WTC11 (cell line): ENCODE measurements around the gene DCHS2. TPM values are rescaled to one million over a fixed set of nuclear protein-coding genes. Genes with fewer than 3 reads are reported as not detected.

ENCODE experiments used
- ATAC-seq: fragments of 200-7000 bp; cut with Tn5 transposase; 2 replicates; pipeline ENCODE4 v1.10.0; 2021; ENCODE audit warnings: mild to moderate bottlenecking, moderate library complexity
- CTCF ChIA-PET: fragments of 300-600 bp; sonication (Branson Sonifier 250); formaldehyde crosslinking; loops from one replicate; lab custom pipeline; 2021; ENCODE audit warnings: antibody characterized with exemption; lab: Charles Lee
- POLR2A ChIA-PET: fragments of 350-600 bp; sonication (Branson Sonifier 250); formaldehyde crosslinking; loops from one replicate; lab custom pipeline; 2021; ENCODE audit warnings: antibody characterized with exemption; lab: Charles Lee
- DNase-seq: peaks from one replicate; pipeline ENCODE4 v3.0.0; 2021; ENCODE audit warnings: low spot score
- H3K27ac Mint-ChIP-seq: 2 replicates; pipeline ENCODE4 v1.8.0; 2021; ENCODE audit warnings: mixed read lengths
- H3K27me3 Mint-ChIP-seq: 2 replicates; pipeline ENCODE4 v1.8.0; 2021; ENCODE audit warnings: low read depth, mild to moderate bottlenecking, moderate library complexity, mixed read lengths
- H3K36me3 Mint-ChIP-seq: 2 replicates; pipeline ENCODE4 v1.8.0; 2021; ENCODE audit warnings: mixed read lengths
- H3K4me1 Mint-ChIP-seq: 2 replicates; pipeline ENCODE4 v1.8.0; 2022; ENCODE audit warnings: mixed read lengths
- H3K4me3 Mint-ChIP-seq: 2 replicates; pipeline ENCODE4 v1.8.0; 2021; ENCODE audit warnings: mild to moderate bottlenecking, moderate library complexity, mixed read lengths
- H3K9me3 Mint-ChIP-seq: 2 replicates; pipeline ENCODE4 v1.8.0; 2021; ENCODE audit warnings: mixed read lengths
- CREM ChIP-seq: sonication (generic); formaldehyde crosslinking; IDR thresholded peaks from 2 replicates; pipeline ENCODE4 v1.8.1; 2022; ENCODE audit warnings: mild to moderate bottlenecking, missing genetic modification reagents, moderate library complexity
- ETV6 ChIP-seq: sonication (generic); formaldehyde crosslinking; IDR thresholded peaks from 2 replicates; pipeline ENCODE4 v1.8.1; 2022; ENCODE audit warnings: mild to moderate bottlenecking, missing genetic modification reagents
- FOXK1 ChIP-seq: sonication (generic); formaldehyde crosslinking; IDR thresholded peaks from 2 replicates; pipeline ENCODE4 v1.8.0; 2022; ENCODE audit warnings: mild to moderate bottlenecking, moderate library complexity, missing genetic modification reagents
- GTF2I ChIP-seq: fragments of 250-450 bp; sonication (Bioruptor Pico); conservative IDR thresholded peaks from 2 replicates; pipeline ENCODE4 v1.4.0; 2021; ENCODE audit warnings: mild to moderate bottlenecking
- NFE2L1 ChIP-seq: sonication (generic); formaldehyde crosslinking; IDR thresholded peaks from 2 replicates; pipeline ENCODE4 v1.8.1; 2023; ENCODE audit warnings: missing genetic modification reagents
- NR3C1 ChIP-seq: sonication (generic); formaldehyde crosslinking; conservative IDR thresholded peaks from 2 replicates; pipeline ENCODE4 v1.8.1; 2023; ENCODE audit warnings: low read depth, mild to moderate bottlenecking, missing genetic modification reagents
- OVOL2 ChIP-seq: fragments of 250-450 bp; sonication (Bioruptor Pico); IDR thresholded peaks from 2 replicates; pipeline ENCODE4 v1.9.0; 2021; ENCODE audit warnings: mild to moderate bottlenecking, borderline replicate concordance
- ZNF138 ChIP-seq: sonication (generic); formaldehyde crosslinking; conservative IDR thresholded peaks from 2 replicates; pipeline ENCODE4 v1.8.1; 2022; ENCODE audit warnings: mild to moderate bottlenecking, moderate library complexity, missing genetic modification reagents
- ZNF416 ChIP-seq: fragments of 250-450 bp; sonication (Bioruptor Pico); IDR thresholded peaks from 2 replicates; pipeline ENCODE4 v1.9.0; 2021; ENCODE audit warnings: mild to moderate bottlenecking, inconsistent platforms
- total RNA-seq: library from RNA; stranded (reverse); gene quantifications from 3 replicates; pipeline ENCODE4 v1.2.3, GENCODE V29; 2021
- TF ChIP-seq, protein P1 (sequence below): fragments of 250-450 bp; sonication (Bioruptor Pico); IDR thresholded peaks from 2 replicates; pipeline ENCODE4 v1.9.0; 2021; ENCODE audit warnings: mild to moderate bottlenecking
- TF ChIP-seq, protein P2 (sequence below): sonication (generic); formaldehyde crosslinking; IDR thresholded peaks from 2 replicates; pipeline ENCODE4 v1.8.1; 2023; ENCODE audit warnings: mild to moderate bottlenecking, missing genetic modification reagents, moderate library complexity
- TF ChIP-seq, protein P3 (sequence below): fragments of 250-450 bp; sonication (Bioruptor Pico); IDR thresholded peaks from 2 replicates; pipeline ENCODE4 v1.9.0; 2021; ENCODE audit warnings: moderate library complexity, mild to moderate bottlenecking, inconsistent platforms, borderline replicate concordance
- TF ChIP-seq, protein P4 (sequence below): sonication (generic); formaldehyde crosslinking; IDR thresholded peaks from 2 replicates; pipeline ENCODE4 v1.8.1; 2023; ENCODE audit warnings: mild to moderate bottlenecking, missing genetic modification reagents, borderline replicate concordance
- TF ChIP-seq, protein P5 (sequence below): sonication (generic); formaldehyde crosslinking; IDR thresholded peaks from 2 replicates; pipeline ENCODE4 v1.8.0; 2022; ENCODE audit warnings: mild to moderate bottlenecking, missing genetic modification reagents
- TF ChIP-seq, protein P6 (sequence below): sonication (generic); formaldehyde crosslinking; IDR thresholded peaks from 2 replicates; pipeline ENCODE4 v1.8.0; 2023; ENCODE audit warnings: missing genetic modification reagents
- TF ChIP-seq, protein P7 (sequence below): sonication (generic); formaldehyde crosslinking; IDR thresholded peaks from 2 replicates; pipeline ENCODE4 v1.8.1; 2022; ENCODE audit warnings: mild to moderate bottlenecking, missing genetic modification reagents, moderate library complexity, borderline replicate concordance
- TF ChIP-seq, protein P8 (sequence below): sonication (generic); formaldehyde crosslinking; IDR thresholded peaks from 2 replicates; pipeline ENCODE4 v1.8.1; 2022; ENCODE audit warnings: low read depth, missing genetic modification reagents, borderline replicate concordance

DCHS2 gene
- total RNA-seq, 1 experiment from 2014 or later: 1.3 TPM

DNA sequence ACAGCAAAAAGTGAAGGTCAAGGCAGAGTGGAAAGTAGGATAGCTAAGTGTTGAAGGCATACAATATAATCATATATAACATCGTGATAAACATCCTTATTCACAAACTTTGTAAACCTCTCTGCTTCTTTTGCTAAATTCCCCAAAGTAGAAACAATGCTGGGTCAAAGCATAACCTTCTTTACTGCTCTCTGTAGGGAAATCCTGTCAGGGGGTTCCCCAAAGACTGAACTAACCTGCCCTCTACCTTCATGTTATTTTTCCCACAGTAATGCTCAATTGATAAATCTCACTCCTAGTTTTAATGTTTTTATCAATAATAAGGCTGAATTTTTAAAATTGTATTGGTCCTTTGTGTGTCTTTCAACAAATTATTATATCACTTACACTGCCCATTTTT lies 55.7 kb downstream of the DCHS2 start (continued):
- TF ChIP-seq, protein P1, sequence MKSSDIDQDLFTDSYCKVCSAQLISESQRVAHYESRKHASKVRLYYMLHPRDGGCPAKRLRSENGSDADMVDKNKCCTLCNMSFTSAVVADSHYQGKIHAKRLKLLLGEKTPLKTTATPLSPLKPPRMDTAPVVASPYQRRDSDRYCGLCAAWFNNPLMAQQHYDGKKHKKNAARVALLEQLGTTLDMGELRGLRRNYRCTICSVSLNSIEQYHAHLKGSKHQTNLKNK (CRISPR knock-in tag): no peak
- TF ChIP-seq, protein P2, sequence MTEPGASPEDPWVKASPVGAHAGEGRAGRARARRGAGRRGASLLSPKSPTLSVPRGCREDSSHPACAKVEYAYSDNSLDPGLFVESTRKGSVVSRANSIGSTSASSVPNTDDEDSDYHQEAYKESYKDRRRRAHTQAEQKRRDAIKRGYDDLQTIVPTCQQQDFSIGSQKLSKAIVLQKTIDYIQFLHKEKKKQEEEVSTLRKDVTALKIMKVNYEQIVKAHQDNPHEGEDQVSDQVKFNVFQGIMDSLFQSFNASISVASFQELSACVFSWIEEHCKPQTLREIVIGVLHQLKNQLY (CRISPR knock-in tag): no peak
- no peak for TF ChIP-seq CREM

DNA sequence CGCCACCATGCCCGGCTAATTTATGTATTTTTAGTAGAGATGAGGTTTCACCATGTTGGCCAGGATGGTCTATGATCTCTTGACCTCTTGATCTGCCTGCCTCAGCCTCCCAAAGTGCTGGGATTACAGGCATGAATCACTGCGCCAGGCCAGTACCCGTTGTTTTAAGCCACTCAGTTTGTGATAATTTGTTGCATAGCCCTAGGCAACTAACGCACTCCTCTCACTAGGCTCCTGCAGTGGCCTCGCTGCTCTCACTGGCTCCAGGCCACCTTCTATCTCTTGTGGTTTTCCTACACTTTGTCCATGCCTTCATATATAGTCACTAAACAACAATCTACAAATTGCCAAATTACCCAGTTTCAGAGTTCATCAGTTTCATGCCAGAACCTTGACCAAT lies 58.1 kb downstream of the DCHS2 start:
- Mint-ChIP-seq H3K9me3 (no peaks in the 10 kb centered on the region), H3K36me3 (no peaks in the 10 kb centered on the region), H3K4me1 (no peaks in the 10 kb centered on the region), H3K27me3 (no peaks in the 10 kb centered on the region), H3K27ac (no peak overlapping the region), H3K4me3 (no peak overlapping the region)
- ATAC-seq: no peak
- CTCF ChIA-PET: no interaction called here
- POLR2A ChIA-PET: no interaction called here
- TF ChIP-seq NFE2L1 (CRISPR knock-in tag) (no peak), OVOL2 (CRISPR knock-in tag) (no peak), NR3C1 (CRISPR knock-in tag) (no peak), GTF2I (no peak), ETV6 (CRISPR knock-in tag) (no peak), ZNF138 (no peak), FOXK1 (CRISPR knock-in tag) (no peak), ZNF416 (no peak)
- TF ChIP-seq, protein P3, sequence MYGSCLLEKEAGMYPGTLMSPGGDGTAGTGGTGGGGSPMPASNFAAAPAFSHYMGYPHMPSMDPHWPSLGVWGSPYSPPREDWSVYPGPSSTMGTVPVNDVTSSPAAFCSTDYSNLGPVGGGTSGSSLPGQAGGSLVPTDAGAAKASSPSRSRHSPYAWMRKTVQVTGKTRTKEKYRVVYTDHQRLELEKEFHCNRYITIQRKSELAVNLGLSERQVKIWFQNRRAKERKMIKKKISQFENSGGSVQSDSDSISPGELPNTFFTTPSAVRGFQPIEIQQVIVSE: no peak
- TF ChIP-seq, protein P4, sequence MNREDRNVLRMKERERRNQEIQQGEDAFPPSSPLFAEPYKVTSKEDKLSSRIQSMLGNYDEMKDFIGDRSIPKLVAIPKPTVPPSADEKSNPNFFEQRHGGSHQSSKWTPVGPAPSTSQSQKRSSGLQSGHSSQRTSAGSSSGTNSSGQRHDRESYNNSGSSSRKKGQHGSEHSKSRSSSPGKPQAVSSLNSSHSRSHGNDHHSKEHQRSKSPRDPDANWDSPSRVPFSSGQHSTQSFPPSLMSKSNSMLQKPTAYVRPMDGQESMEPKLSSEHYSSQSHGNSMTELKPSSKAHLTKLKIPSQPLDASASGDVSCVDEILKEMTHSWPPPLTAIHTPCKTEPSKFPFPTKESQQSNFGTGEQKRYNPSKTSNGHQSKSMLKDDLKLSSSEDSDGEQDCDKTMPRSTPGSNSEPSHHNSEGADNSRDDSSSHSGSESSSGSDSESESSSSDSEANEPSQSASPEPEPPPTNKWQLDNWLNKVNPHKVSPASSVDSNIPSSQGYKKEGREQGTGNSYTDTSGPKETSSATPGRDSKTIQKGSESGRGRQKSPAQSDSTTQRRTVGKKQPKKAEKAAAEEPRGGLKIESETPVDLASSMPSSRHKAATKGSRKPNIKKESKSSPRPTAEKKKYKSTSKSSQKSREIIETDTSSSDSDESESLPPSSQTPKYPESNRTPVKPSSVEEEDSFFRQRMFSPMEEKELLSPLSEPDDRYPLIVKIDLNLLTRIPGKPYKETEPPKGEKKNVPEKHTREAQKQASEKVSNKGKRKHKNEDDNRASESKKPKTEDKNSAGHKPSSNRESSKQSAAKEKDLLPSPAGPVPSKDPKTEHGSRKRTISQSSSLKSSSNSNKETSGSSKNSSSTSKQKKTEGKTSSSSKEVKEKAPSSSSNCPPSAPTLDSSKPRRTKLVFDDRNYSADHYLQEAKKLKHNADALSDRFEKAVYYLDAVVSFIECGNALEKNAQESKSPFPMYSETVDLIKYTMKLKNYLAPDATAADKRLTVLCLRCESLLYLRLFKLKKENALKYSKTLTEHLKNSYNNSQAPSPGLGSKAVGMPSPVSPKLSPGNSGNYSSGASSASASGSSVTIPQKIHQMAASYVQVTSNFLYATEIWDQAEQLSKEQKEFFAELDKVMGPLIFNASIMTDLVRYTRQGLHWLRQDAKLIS (CRISPR knock-in tag): no peak
- TF ChIP-seq, protein P5, sequence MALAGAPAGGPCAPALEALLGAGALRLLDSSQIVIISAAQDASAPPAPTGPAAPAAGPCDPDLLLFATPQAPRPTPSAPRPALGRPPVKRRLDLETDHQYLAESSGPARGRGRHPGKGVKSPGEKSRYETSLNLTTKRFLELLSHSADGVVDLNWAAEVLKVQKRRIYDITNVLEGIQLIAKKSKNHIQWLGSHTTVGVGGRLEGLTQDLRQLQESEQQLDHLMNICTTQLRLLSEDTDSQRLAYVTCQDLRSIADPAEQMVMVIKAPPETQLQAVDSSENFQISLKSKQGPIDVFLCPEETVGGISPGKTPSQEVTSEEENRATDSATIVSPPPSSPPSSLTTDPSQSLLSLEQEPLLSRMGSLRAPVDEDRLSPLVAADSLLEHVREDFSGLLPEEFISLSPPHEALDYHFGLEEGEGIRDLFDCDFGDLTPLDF: no peak
- TF ChIP-seq, protein P6, sequence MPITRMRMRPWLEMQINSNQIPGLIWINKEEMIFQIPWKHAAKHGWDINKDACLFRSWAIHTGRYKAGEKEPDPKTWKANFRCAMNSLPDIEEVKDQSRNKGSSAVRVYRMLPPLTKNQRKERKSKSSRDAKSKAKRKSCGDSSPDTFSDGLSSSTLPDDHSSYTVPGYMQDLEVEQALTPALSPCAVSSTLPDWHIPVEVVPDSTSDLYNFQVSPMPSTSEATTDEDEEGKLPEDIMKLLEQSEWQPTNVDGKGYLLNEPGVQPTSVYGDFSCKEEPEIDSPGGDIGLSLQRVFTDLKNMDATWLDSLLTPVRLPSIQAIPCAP: no peak
- TF ChIP-seq, protein P7, sequence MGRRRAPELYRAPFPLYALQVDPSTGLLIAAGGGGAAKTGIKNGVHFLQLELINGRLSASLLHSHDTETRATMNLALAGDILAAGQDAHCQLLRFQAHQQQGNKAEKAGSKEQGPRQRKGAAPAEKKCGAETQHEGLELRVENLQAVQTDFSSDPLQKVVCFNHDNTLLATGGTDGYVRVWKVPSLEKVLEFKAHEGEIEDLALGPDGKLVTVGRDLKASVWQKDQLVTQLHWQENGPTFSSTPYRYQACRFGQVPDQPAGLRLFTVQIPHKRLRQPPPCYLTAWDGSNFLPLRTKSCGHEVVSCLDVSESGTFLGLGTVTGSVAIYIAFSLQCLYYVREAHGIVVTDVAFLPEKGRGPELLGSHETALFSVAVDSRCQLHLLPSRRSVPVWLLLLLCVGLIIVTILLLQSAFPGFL: no peak
- TF ChIP-seq, protein P8, sequence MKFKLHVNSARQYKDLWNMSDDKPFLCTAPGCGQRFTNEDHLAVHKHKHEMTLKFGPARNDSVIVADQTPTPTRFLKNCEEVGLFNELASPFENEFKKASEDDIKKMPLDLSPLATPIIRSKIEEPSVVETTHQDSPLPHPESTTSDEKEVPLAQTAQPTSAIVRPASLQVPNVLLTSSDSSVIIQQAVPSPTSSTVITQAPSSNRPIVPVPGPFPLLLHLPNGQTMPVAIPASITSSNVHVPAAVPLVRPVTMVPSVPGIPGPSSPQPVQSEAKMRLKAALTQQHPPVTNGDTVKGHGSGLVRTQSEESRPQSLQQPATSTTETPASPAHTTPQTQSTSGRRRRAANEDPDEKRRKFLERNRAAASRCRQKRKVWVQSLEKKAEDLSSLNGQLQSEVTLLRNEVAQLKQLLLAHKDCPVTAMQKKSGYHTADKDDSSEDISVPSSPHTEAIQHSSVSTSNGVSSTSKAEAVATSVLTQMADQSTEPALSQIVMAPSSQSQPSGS (CRISPR knock-in tag): no peak
- no peak for DNase-seq
